Measurements from ENCODE around the gene ASCC1. TPM values are rescaled to one million over a fixed set of nuclear protein-coding genes. Genes with fewer than 3 reads are reported as not detected.

Gene ASCC1
- total and polyA plus RNA-seq, 2 of the 13 experiments (the other 11 are each of a cell fraction or from before 2014, with no cell fraction given): 21.6 to 30.1 TPM

DNA sequence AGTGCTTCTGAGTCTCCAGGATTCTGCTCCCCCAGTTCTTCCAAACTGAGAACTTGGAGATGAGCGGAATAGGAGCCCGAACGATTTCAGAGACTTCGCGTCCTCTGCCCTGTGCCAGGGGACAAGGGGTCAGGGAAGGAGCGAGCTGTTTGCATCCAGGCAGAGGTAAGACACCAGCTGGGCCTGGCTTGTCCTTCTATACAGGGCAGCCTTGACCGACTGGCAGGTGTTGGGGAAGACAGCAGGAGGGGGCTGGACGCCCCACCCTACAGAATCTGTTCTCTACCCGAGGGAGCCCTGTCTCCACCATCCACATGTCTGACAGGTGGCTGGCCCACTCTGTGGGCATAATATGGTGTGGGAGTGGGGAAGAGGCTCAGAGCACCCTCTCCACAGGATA, 134.9 kb downstream of the ASCC1 start:
- H3K27me3 ChIP-seq (ENCODE audit: control insufficient read depth in 1 of 2, insufficient read depth in 2 of 2, low read length in 2 of 2): peaks cover 4 to 18% of the 10 kb centered on the region in 2 experiments; a peak in 3 of 5 replicates
- in situ Hi-C loops (cut with HindIII; ENCODE audit: extremely low pct_ligation_motif_present, low pct_unique_long_range_greater_than_20kb): loop anchor here (25.0 kb wide), 1 partner anchor 256 kb away; no protein-coding TSS in a partner anchor
- H3K36me3 ChIP-seq (replicated peaks in 1 of 2; ENCODE audit: control insufficient read depth in 1 of 2, insufficient read depth in 2 of 2, low read length in 2 of 2): no peaks in the 10 kb centered on the region
- no peak overlapping the region for H3K4me3 ChIP-seq (replicated peaks in 1 of 3; ENCODE audit: insufficient read depth in 1 of 3, low read depth in 2 of 3, low read length in 3 of 3)
- TF ChIP-seq PRDM4 (CRISPR knock-in tag; IDR thresholded peaks at IDR 0.05; ENCODE audit: borderline replicate concordance) (no peak), HNRNPLL (IDR thresholded peaks at IDR 0.05; ENCODE audit: low read depth, low read length, poor library complexity, severe bottlenecking) (no peak), ZNF747 (CRISPR knock-in tag; IDR thresholded peaks at IDR 0.05; ENCODE audit: borderline replicate concordance) (no peak)
- FAIRE-seq (no peak), ATAC-seq (peak; percentile 12; the same call in 1 of the 3 replicates), DNase-seq (ENCODE audit: low spot score) (no peak)
- 77% methylated on average over 6 of the region's 9 CpGs for WGBS (ENCODE audit: low lambda C conversion rate)
- H3K4me2 ChIP-seq (ENCODE audit: low read depth, low read length): no peak overlapping the region
- BruUV-seq (replicated peaks): no TSS peak
- H3K9me3 ChIP-seq (ENCODE audit: low read length): no peaks in the 10 kb centered on the region
- intact Hi-C loops (cut with micrococcal nuclease; ENCODE audit: unreplicated experiment): no loop called here
- H3K4me1 ChIP-seq (ENCODE audit: insufficient read depth, low read length): peaks cover 12% of the 10 kb centered on the region
- H3K27ac ChIP-seq (ENCODE audit: extremely low read length, insufficient read depth, low read length): no peak overlapping the region
- H3K9ac ChIP-seq (ENCODE audit: insufficient read depth, low read depth, low read length): no peak overlapping the region
- no peaks in the 10 kb centered on the region for H3K79me2 ChIP-seq (ENCODE audit: insufficient read depth, low read length)
- no peaks in the 10 kb centered on the region for H4K20me1 ChIP-seq (ENCODE audit: insufficient read depth, low read length)
- POLR2A ChIA-PET: no interaction called here
- CTCF ChIA-PET (ENCODE audit: low intra/inter-chr PET ratio, low total read pairs): no interaction called here
- no peak overlapping the region for H2AFZ ChIP-seq (ENCODE audit: low read length)

Measured in HepG2 (cell line).